Endothelial cell of hepatic sinusoid (primary cell): ENCODE data around the gene PSMG1.

ENCODE experiments used
- in situ Hi-C: cut with HindIII; loops from 2 replicates; pipeline ENCODE4 v1.10.0; 2017; ENCODE audit warnings: low sequenced_read_pairs

The PSMG1 gene

GRCh38 chr21:39189857-39190604 is 6.8 kb upstream of the PSMG1 start:
- in situ Hi-C loops = no loop called here

- in situ Hi-C loops = no loop called here
These were observed 5.4 kb upstream of the PSMG1 start for GRCh38 chr21:39188521-39189139.

DNA sequence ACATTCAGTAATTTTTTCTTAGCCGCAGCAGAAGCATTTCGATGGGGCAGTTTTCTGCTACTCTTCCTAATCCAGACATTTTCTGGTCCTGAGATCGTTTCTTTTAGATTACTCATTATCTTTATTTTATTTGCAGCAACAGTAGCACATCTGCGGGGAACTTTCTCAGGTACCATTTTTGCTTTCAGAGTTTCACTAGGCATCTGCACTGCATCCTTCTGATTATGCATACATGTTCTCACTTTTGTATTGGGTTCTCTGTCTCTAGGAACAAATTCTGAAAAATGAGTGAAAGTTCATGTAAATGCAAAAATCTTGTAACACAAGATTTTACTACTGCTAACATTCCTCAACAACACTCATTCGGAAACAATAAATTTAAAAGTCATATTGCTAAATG is 3.9 kb upstream of the PSMG1 start:
- in situ Hi-C loops = no loop called here

- in situ Hi-C loops = no loop called here
These were observed 3.4 kb upstream of the PSMG1 start for GRCh38 chr21:39186676-39187075.

DNA sequence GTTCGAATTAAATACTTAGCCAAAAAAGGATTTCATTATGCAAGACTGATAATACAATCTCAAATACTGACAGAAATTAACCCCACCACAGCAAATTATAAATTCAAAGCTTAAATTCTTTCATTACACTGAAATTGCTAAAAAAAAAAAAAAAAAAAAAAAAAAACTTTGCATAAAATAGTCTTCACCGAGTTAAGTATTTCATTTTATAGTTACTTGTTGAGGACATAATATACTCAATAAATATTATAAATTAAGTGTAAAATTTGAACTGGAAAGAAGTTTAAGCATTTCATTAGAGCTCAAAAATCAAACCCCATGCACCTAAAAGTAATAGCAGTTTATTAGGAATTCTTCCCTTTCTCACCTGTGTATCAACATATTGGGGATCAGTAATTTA is 1.9 kb upstream of the PSMG1 start:
- in situ Hi-C loops = no loop called here

GRCh38 chr21:39184050-39184980 is 1.1 kb upstream of the PSMG1 start:
- in situ Hi-C loops = no loop called here

DNA sequence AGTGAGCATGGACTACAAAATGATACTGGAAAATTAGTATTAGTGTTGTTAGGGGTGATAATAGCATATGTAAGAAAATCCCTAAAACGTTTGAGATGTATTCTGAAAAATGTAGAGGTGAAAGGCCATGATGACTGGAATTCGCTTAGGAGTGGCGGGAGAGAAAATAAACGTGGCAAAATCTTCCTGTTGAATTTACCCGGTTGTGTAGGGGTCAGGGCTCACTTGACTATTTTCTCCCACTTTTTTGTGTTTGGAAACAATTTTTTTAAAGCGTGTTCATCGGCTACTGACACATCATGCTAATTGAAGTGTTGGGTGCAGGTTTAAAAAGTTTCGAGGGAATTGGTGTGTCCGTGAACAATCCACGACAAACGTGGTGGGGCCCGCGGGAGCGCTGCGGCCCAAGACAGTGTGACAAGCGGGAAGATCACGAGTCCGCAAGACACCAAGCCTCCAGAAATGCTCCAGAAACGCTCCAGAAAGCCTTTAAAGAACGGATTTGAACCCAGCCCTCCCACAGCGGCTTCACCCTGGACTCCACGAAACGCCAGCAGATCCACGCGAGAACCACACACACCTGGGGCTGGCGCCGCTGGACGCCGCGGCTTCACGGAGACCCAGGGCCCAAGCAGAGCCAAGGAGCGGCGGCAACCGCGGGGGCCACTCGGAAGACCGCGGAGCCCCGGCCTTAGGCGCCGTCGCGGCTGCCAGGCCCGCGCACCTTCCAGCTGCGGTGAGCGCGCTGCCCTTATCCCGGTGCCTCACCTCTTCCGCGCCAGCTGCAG is 573 bp downstream of the PSMG1 start:
- in situ Hi-C loops = no loop called here

- in situ Hi-C loops = no loop called here
These were observed 1.2 kb downstream of the PSMG1 start for GRCh38 chr21:39182016-39182415.

- in situ Hi-C loops = no loop called here
These were observed 1.9 kb downstream of the PSMG1 start for GRCh38 chr21:39181205-39181818.

- in situ Hi-C loops = no loop called here
These were observed 2.7 kb downstream of the PSMG1 start for GRCh38 chr21:39180429-39181019.

DNA sequence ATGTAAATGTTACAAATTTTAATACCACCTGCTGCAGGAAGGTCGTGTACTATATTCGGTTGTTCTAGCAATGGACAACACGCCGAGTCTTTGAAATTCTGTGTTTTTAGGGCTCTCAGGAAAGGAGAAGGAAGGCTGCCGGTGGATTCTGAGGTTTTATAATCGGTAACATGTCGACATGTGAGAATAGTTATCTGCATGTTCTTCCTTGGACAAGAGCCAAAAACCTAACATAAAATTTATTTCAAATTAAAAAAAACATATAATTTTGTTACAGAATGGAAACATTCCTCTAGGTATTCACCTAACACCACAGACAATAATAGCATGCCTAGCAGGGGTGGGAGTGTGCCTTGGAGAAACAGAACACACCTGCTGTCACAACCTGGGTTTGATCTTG is 4.8 kb downstream of the PSMG1 start:
- in situ Hi-C loops = no loop called here

DNA sequence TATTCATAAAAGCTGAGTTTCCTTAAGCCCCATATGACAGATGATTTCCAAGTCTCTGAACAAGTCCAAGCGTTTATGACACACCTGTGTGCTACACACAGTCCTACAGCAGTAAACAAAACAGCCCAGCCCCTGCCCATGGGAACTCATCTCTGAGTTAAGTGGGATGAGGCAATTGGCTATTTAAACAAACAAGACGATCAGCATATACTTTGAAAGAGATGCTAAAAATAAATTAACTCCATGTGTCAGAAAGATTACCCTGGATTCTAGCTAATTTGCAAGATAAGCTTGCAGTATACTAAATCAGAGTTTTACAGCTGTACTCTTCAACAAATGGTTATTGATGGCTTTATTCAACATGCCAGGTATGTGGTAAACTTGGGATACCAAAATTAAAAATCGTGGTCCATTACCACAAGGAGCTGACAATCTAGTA is 7.0 kb downstream of the PSMG1 start:
- in situ Hi-C loops = no loop called here

GRCh38 chr21:39175665-39176064 is 7.6 kb downstream of the PSMG1 start:
- in situ Hi-C loops = no loop called here

DNA sequence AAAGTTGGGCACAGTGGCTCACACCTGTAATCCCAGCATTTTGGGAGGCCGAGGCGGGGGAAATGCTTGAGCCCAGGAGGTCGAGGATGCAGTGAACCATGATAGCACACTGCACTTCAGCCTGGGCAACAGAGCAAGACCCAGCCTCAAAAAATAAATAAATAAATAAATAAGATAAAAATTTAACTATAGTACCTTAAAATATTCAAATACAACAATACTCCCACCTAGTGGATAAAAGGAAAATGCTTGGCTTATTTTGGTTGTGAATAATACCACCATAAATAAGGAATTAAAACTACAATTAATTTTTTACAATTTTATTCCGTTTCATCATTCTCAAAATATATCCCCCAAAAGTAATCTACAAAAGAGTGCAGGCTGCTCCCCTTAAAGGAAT is 8.1 kb downstream of the PSMG1 start:
- in situ Hi-C loops = no loop called here

DNA sequence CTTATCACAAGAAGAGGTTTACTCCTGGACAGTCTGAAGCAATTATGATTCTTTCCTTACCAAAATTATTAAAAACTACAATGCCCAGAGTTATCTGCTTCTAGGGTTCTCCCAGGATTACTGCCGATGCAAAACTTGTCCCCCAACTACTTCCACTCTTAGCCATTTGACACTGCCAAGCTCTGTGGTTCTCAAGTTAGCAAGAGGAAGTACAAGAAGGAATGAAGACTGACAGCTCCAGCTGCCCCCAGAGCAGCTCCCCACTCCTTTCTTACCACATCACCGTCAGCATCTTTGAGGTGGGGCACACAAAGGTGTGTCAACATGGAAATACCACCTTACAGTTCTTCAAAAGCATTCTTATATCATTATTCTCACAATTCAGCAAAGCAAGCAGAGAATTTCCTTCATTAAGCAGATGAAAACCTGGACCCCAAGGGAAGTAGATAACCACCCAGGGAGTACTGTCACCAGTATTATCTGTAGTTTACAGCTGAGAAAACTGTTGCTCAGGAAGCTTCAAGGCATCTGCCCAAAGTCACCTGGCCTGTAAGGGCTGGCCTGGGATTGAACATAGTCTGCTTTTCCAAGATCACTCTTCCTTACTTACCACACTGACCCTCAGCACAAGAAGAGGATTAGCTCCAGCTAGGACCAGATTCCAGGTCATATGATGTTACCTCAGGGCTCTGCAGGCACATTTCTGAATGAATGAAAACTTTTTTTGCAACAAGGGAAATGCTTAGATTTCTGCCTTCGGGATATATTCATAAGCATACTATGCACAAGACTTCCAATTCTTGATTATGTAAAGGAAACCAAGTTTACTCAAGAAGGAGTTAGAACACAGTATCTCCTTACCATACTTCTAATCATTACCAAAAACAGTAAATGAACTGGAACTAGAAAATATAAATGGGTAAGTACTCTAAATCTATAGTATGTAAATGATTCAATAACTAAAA is 9.3 kb downstream of the PSMG1 start:
- in situ Hi-C loops = no loop called here

DNA sequence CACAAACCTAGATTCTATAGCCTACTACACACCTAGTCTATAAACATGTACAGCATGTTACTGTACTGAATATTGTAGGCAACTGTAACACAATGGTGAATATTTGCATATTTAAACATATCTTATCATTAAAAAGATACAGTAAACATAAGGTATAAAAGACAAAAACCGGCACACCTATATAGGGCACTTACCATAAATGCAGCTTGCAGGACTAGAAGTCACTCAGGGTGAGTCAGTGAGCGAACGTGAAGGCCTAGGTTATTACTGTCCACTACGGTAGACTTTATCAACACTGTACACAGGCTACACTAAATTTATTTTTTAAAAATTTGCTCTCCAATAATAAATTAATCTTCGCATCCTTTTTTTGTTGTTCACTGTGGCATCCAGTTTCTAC is 13.3 kb downstream of the PSMG1 start:
- in situ Hi-C loops = no loop called here

GRCh38 chr21:39168800-39169199 is 14.5 kb downstream of the PSMG1 start:
- in situ Hi-C loops = no loop called here

- in situ Hi-C loops = no loop called here
These were observed 18.7 kb downstream of the PSMG1 start for GRCh38 chr21:39164523-39164922.

- in situ Hi-C loops = no loop called here
These were observed 22.2 kb downstream of the PSMG1 start for GRCh38 chr21:39161064-39161463.
